Kidney (tissue), 14 donors: ENCODE measurements around the gene NCOR1. TPM values are rescaled to one million over a fixed set of nuclear protein-coding genes. Genes with fewer than 3 reads are reported as not detected.
A peak's percentile ranks its signal among the peaks of the same experiment; 100 is the strongest.

Source experiments
- DNase-seq, 5 donors: peaks; one replicate each; pipeline ENCODE4 v3.0.0-alpha.2; 2013 to 2020
- FAIRE-seq: peaks from 2 replicates; lab custom pipeline; 2012; peaks lifted over from hg19 to GRCh38; lab: Jason Lieb, UNC
- H3K27ac ChIP-seq, 2 donors: one replicate each; pipeline ENCODE4 v1.7.0; 2013; ENCODE audit warnings: low read depth in 2 of 2, low read length in 2 of 2, inconsistent platforms in 1 of 2
- H3K27me3 ChIP-seq: one replicate; pipeline ENCODE4 v1.7.1; 2013; ENCODE audit warnings: low read length, inconsistent platforms; ENCODE audit not compliant: control insufficient read depth, insufficient read depth
- H3K36me3 ChIP-seq, 3 donors: one replicate each; pipeline versions ENCODE4 v1.7.0 to v1.7.1; 2013; ENCODE audit warnings: low read length in 3 of 3, control low read depth in 1 of 3, inconsistent platforms in 1 of 3; ENCODE audit not compliant: insufficient read depth in 3 of 3, control insufficient read depth in 2 of 3
- H3K4me1 ChIP-seq, 3 donors: one replicate each; pipeline versions ENCODE4 v1.7.0 to v1.7.1; 2013; ENCODE audit warnings: low read length in 3 of 3, inconsistent platforms in 1 of 3, low read depth in 1 of 3; ENCODE audit not compliant: control insufficient read depth in 2 of 3, insufficient read depth in 2 of 3
- H3K4me3 ChIP-seq, 3 donors: one replicate each; pipeline versions ENCODE4 v1.7.0 to v1.8.1; 2013; ENCODE audit warnings: low read length in 3 of 3, control low read depth in 1 of 3, inconsistent platforms in 1 of 3
- H3K9ac ChIP-seq, 3 donors: one replicate each; pipeline versions ENCODE4 v1.7.0 to v1.7.1; 2013; ENCODE audit warnings: low read length in 3 of 3, control low read depth in 1 of 3, inconsistent platforms in 1 of 3
- H3K9me3 ChIP-seq, 3 donors: one replicate each; pipeline versions ENCODE4 v1.7.0 to v1.7.1; 2013; ENCODE audit warnings: low read length in 3 of 3, control low read depth in 1 of 3, inconsistent platforms in 1 of 3; ENCODE audit not compliant: control insufficient read depth in 2 of 3, insufficient read depth in 1 of 3
- intact Hi-C: fragments of 100-400 bp; cut with DNase I; formaldehyde crosslinking; loops from one replicate; pipeline ENCODE4 v1.11.1; 2022
- polyA plus RNA-seq: library from polyadenylated mRNA; stranded (reverse); fragments of 350-450 nt; fragmentation: Illumina TruSeq; extraction: RNeasy Lipid Tissue Mini Kit (QIAGEN cat#74804); gene quantifications from one replicate; pipeline ENCODE4 v1.2.3, GENCODE V29; 2014; ENCODE audit warnings: low read depth, low replicate concordance; ENCODE audit not compliant: insufficient read depth
- total RNA-seq: library from RNA; stranded (reverse); fragmentation: NEBNext Ultra II Directional; extraction: Animal tissue kit (Norgen Biotek cat#: 25700); gene quantifications from one replicate; pipeline ENCODE4 v1.2.1, GENCODE V29; 2021
- TF ChIP-seq, protein P1 (sequence below): IDR thresholded peaks from 3 replicates; pipeline ENCODE4 v1.5.1; 2012; ENCODE audit warnings: mild to moderate bottlenecking, moderate library complexity, borderline replicate concordance; ENCODE audit not compliant: insufficient read depth; ENCODE audit errors: extremely low read depth
- donor health status: control.
- donor health status: control.
- donor health status: control.
- donor health status: control.
- donor health status: control.
- donor health status: DM: yes; HTN: yes; CAD: no.
- donor health status: Normal renal cell carcinoma (clear cell type).

The NCOR1 gene
- total and polyA plus RNA-seq, 2 donors from 2014 or later = 44.9 to 136 TPM

DNA sequence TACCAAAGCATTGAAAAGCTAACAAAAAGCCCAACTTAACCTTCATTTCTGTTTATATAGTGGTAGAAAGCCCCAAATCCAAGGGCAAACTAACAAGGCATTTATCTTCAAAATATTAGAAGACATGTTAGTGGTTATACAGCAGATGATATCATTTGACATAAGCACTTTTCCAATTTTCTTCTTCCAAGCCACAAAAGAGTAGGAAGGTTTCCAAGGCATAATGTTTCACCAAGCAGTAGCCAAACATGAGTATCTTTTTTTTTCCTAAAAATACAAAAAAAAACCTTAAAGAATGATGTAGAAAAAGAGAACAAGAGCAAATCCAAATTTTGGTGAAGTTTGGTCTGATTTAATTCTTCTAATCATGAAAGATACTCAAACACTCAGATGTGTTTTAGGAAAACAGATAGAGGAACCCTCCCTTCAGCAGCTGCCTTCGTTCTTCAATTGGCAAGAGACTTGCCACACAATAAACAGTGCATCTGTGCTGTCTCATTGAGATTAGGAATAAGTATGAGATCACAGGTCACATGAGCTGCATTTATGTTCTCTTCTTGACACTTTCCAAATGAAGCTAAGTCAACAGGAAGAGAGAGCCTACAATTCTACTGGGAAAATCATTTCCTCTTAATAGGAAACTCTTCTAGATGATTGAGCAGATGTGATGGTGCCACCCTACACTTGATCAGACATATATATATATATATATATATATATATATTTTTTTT is 109.0 kb downstream of the NCOR1 start:
- Histone ChIP-seq H3K27ac (no peak overlapping the region), H3K4me3 (no peak overlapping the region), H3K9me3 (no peaks in the 10 kb centered on the region), H3K36me3 (peaks cover 3 to 9% (median 5%) of the 10 kb centered on the region in 3 donors), H3K27me3 (no peaks in the 10 kb centered on the region), H3K4me1 (no peaks in the 10 kb centered on the region), H3K9ac (no peak overlapping the region)
- FAIRE-seq (no peak), DNase-seq (peak in 2 of 5 donors; percentile 6 to 57)
- TF ChIP-seq, protein P1, sequence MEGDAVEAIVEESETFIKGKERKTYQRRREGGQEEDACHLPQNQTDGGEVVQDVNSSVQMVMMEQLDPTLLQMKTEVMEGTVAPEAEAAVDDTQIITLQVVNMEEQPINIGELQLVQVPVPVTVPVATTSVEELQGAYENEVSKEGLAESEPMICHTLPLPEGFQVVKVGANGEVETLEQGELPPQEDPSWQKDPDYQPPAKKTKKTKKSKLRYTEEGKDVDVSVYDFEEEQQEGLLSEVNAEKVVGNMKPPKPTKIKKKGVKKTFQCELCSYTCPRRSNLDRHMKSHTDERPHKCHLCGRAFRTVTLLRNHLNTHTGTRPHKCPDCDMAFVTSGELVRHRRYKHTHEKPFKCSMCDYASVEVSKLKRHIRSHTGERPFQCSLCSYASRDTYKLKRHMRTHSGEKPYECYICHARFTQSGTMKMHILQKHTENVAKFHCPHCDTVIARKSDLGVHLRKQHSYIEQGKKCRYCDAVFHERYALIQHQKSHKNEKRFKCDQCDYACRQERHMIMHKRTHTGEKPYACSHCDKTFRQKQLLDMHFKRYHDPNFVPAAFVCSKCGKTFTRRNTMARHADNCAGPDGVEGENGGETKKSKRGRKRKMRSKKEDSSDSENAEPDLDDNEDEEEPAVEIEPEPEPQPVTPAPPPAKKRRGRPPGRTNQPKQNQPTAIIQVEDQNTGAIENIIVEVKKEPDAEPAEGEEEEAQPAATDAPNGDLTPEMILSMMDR = no peak
- intact Hi-C loops = no loop called here

DNA sequence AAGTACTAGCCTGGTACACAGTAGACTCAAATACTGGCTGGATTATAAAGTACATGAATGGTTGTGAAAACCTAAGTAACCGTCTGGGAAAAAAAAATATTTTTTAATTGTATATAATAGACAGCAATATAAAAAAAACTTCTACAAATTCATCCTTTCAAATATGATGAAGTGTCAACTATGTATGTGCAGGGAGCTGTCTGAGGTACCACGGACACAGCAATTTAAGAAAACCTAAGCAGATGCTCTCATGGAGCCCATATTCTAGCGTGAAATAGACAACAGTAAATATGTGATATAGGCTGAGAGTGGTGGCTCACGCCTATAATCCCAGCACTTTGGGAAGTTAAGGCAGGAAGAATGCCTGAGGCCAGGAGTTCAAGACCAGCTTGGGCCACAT is 111.1 kb downstream of the NCOR1 start:
- H3K9ac ChIP-seq = no peak overlapping the region
- intact Hi-C loops = no loop called here
- H3K27me3 ChIP-seq = no peaks in the 10 kb centered on the region
- TF ChIP-seq, protein P1 = no peak
- peaks cover 8 to 14% (median 10%) of the 10 kb centered on the region in 3 donors for H3K36me3 ChIP-seq
- DNase-seq (no peak), FAIRE-seq (no peak)
- no peaks in the 10 kb centered on the region for H3K4me1 ChIP-seq
- no peak overlapping the region for H3K27ac ChIP-seq
- no peaks in the 10 kb centered on the region for H3K9me3 ChIP-seq
- no peak overlapping the region for H3K4me3 ChIP-seq

DNA sequence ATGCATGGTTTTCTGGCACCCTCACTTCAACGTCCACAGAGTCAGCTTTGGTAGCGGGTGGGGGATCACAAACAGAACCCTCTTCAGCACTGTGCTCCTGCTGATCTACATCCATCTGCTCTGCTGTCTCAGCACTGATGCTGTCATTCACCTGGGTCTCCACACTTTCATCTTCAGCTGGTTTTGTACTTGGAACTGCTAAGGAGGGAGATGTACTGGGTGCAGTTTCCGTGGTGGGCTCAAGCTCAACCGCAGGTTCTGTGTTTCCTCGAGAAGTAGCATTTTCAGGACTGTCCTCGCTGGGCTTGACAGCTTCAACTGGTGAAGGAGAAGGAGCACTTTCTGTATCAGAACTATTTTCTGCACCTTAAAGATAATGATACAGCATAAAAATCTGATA is 113.9 kb downstream of the NCOR1 start:
- FAIRE-seq (no peak), DNase-seq (no peak)
- Histone ChIP-seq H3K9ac (no peak overlapping the region), H3K27ac (no peak overlapping the region), H3K9me3 (no peaks in the 10 kb centered on the region), H3K36me3 (peaks cover 8 to 28% (median 21%) of the 10 kb centered on the region in 3 donors), H3K4me1 (no peaks in the 10 kb centered on the region), H3K27me3 (no peaks in the 10 kb centered on the region), H3K4me3 (no peak overlapping the region)
- TF ChIP-seq, protein P1 = no peak
- intact Hi-C loops = no loop called here
